CD4-positive, alpha-beta T cell treated with Interferon alpha-2 for 1 hour (primary cell): Measurements from ENCODE around the gene SPACA6.

ENCODE experiments used
- DNase-seq, 2 donors: peaks; one replicate each; pipeline ENCODE4 v3.0.0-alpha.2; 2020 to 2022

The SPACA6 gene

DNA sequence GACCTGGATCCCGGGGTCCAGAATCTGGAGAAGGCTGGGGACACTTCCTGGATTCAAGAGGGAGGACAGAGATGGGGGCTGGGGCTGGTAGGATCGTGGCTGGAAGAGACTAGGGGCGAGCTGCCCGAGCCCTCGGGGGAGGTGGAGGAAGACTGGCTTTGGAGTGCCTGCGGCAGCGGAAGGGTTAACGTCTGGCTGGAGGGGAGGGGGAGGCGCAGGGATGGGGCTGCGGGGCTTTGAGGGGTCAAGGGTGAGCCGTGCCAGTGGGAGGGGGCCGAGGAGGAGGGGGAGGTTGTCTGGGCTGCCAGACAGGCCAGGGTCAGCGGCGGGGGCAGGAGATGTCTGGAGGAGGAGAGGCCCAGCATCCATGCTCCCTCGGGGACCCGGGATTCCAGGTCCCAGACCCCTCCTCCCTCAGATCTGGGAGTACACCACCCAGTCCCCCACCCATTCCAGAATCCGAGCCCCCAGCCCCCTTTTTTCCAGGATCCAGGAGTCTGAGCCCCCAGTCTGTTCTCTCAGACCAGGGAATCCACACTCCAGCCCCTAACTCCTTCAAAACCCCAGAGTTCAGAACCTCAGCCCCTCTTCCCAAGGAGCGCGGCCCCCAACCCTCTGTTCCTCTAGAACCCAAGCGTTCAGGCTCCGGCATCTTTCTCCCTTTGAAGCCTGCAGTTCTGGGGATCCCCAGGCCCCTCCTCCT lies 3.2 kb upstream of the SPACA6 start:
- DNase-seq: no peak

DNA sequence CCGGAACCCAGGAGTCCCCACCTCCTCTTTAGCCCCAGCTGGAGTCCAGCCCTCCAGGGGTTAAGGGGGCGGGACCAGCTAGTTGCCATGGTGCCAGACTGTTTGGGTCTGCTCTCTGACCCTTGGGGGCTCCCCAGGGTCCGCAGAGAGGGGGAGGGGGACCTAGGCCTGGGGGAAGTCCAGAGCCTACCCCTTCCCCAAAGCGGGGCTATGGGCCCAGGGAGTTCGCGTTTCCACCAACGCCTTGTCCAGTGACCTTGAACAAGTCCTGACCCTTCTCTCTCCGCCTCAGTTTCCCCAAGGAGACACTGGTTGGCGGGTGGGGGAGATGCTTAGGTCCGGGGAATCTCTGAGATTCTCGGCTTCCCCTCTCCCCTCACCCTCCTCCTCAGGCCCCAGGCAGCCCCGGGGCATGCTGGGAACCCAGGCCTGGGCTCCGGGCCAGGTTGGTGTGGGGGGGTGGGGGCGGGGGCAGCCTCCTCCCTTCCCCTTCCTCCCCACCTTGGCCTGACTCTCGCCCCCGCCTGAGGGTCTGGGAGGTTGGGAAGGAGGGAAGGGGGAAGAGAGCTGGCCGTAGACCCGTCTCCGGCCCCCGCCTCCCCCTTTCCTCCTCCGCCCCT lies 2.6 kb upstream of the SPACA6 start:
- DNase-seq: peak; percentile 83 to 85

DNA sequence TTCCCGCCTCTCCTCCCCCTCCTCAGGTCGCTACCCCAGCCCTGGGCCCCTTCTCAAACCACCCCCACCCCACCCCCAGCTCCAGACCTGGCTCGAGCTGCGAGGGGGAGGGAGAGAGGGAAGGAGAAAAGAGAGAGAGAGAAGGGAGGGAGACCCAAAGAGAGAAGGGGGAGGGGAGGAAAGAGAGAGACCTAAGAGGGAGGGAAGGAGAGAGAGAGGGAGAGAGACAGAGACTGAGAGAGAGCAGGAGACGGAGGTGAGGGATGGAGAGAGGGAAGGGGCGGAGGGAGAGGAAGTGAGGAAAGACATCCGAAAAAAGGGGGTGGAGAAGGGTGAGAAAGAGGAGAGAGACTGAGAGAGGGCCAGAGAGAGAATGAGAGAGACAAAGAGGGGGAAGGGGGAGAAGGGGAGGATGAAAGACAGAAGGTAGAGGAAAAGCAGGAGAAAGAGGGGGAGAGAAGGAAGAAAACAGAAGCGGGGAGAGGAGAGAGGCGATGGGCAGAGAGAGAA lies 2.0 kb upstream of the SPACA6 start:
- DNase-seq: no peak

DNA sequence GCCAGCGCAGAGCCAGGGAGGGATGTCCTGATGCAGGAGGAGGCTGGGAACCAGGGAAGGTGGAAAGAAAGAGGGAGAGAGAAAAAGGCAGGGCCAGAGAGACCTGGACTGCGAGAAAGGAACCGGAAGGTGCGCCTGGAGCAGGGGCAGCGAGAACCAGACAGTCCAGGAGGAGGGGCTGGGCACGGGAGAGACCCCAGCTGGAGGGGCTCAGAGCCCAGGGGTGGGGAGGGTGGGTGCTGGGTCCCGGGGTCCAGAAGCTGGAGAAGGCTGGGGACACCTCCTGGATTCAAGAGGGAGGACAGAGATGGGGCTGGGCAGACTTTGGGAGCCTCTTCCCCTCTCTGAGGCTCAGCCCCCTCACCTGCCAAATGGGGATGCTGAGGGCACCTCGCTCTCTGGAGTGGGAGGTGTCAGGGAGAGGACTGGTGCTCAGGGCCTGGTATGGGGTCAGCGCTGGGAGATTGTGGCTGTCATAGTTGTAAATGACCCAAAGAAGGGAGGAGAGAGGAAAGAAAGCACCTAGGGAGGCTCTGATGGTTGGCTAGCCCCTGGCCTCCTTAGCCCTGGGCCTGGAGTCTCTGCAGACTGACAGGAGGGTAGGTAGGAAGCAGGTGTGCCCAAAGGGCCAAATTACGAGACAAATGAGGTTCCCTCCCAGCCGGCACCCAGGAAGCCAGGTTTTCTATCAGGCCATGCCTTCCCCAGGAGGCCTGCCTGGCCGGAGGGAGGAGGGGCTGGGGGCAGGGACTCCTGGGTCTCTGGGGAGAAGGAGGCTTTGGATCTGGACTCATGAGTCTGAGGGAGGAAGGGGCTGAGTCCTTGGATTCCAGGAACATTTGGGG lies 1.3 kb upstream of the SPACA6 start:
- DNase-seq: no peak

DNA sequence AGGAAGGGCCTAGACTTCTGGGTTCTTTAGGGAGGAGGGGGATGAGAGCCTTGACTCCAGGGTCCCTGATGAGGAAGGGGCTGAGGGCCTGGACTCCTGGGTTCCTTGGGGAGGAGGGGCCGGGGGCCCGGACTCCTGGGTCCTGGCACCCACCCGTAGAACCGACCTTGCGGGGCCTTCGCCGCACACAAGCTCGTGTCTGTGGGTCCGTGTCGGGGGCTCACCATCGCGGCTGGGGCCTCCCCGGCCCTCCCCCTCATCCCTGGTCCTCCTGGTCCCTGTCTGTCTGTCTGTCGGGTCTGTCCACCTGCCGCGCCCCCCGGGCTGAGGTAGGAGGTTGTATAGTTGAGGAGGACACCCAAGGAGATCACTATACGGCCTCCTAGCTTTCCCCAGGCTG lies 662 bp upstream of the SPACA6 start:
- no peak for DNase-seq

DNA sequence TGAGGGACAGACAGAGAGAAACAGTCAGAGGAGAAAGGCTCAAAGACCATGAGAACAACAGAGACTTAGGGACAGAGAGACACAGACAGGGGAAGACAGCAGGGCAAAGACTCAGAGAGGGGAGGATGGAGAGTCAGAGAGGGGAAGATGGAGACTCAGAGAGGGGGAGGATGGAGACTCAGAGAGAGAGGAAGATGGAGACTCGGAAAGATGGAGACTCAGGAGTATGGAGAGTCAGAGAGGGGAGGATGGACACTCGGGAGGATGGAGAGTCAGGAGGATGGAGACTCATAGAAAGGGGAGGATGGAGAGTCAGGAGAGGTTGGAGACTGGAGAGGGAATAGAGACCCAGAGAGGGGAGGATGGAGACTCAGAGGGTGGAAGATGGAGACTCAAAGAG lies 689 bp downstream of the SPACA6 start:
- no peak for DNase-seq

DNA sequence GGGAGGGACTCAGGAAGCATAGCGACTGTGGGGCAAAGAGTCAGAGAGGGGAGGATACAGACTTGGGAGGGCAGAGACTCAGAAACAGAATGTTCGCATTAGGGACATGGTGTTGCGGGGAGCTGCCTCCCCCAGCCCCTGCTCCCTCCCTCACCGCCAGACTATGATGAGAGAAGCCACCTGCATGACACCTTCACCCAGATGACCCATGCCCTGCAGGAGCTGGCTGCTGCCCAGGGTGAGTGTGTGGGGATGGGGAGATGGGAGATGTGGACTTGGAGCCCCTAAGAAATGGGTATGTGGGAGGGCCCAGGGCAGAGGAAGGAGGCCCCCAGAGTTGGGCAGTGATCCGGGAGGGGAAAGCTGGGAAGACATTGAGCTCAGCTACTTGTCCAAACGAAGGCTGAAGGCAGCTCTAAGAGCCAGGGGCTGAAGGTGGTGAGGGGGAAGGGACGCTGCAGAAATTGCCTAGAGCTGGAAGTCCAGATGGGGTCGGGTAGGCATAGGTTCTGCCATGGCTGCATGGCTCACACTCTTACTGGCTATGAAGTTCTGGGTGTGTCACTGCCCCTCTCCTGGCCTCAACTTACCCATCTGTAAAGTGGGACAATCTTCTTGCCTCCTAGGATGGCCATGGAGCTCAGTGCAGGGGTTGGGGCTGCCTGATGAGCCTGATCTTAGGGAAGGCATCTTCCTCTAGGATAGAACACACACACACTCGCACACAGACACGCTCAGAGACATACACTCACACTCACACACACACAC lies 1.4 kb downstream of the SPACA6 start:
- DNase-seq: no peak

DNA sequence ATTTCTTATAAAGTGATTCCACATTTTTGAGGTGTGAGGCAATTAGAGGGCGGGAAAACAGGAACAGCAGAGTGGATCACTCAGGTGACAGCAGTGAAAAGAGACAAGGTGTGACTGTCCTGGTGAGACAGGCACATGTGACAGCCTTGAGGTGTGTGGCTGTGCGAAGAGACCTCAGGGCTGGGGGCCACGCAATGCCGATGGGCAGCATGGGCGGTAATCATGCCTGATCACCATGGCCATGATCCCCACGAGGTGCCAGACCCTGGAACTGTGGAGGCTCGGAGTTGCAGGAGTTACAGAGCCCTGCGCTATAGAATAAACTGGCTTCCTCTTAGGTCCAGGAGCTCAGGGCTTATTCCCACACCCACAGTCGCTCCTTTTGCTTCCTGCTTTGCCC lies 2.0 kb downstream of the SPACA6 start:
- DNase-seq: no peak

DNA sequence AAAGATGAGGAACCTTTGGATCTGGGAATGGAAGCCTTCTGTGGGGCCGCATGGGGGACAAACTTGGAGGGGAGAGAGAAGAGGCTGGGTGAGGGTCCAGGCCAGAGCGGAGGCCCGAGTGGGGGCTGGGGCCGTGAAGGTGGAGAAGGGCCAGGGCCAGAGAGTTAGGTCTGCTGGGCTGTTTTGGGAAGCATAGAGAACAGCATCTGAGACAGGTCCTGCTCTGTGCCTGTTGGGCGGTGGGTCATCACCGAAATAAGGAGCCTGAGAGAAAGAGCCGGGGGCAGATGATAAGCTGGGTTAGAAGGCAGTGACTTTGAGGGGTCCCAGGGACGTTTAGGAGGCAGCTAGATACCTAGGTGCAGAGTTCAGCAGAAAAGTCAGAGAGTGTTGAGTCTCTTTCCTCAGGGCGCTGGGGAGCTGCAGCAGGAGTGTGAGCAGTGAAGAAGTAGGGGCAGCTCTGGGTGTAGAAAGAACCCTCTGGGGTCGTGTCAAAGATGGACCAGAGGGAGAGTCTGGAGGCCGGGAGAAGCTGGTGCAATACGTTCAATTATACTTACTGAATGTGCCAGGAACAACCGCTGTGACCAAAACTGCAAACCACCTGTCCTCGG lies 2.7 kb downstream of the SPACA6 start:
- no peak for DNase-seq

DNA sequence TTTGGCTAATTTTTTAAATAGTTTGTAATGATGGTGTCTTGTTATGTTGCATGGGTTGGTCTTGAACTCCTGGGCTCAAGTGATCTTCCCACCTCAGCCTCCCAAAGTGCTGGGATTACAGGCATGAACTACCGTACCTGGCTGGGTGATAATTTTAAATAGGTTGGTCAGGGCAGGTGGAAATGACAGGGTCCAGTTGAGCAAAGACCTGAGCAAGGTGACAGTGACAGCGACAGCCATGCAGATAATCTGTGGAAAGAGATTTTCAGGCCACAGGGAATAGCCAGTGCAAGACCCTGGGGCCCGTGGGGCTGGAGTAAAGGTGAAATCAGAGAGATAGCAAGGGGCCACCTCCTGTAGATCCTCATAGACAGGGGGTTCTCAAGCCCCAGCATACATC lies 3.5 kb downstream of the SPACA6 start:
- no peak for DNase-seq

DNA sequence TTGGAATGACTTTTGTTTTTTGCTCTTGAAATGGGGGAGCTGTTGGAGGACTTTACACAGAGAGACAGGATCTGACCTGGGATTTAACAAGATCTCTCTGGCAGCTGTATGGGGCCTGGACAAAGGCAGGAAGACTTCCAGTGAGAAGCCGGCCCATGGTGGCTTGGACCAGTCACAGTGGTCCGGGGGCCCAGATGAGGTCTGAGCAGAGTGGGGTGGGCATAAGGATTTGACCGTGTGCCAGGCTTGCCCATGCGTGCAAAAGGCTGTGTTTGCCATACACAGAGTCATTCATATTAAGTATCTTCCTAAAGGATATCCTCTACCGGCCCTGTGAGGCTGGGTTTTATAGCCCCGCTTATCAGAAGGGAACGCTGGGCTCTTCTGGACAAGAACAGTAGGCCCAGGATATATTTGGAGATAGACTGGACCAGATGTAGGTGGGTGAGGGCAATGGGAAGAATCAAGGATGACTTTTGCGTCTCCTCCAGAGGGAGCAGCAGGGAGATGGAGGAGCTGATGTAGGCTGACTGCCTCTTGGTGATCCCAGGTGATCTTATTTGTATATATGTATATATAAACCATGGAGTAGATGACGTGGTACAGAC lies 4.1 kb downstream of the SPACA6 start:
- DNase-seq: no peak

DNA sequence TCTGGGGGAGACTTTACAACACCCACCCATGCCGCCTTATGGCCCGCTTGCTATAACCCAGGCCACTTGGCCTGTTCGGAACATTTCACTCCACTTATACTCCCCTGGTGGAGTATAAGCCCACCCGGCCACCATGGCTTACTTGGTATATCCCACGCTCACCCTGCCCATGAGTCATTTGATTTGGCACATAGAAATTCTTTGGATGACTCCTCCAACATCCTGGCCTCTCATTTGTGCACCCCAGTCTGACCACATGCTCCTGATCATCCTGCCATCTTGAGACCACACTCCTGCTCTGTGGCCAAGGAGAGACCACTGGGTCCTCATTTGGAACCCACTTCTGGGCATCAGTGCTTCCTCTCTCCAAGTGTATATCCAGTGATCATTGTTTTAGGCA lies 5.2 kb downstream of the SPACA6 start:
- no peak for DNase-seq

DNA sequence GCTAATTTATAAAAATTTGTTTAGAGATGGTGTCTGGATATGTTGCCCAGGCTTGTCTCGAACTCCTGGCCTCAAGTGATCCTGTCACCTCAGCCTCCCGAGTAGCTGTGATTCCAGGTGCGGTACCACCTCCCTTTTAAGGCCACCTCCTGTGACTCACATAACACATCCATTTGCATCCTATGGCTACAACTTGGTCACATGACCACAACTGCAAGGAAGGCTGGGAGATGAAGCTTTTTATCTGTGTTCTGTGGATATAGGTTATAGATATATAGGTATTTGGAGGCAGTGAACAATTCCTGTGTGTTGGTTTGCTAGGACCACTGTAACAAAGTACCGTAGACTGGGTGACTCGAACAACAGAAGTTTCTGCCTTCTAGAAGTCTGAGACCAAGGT lies 6.0 kb downstream of the SPACA6 start:
- DNase-seq: no peak

DNA sequence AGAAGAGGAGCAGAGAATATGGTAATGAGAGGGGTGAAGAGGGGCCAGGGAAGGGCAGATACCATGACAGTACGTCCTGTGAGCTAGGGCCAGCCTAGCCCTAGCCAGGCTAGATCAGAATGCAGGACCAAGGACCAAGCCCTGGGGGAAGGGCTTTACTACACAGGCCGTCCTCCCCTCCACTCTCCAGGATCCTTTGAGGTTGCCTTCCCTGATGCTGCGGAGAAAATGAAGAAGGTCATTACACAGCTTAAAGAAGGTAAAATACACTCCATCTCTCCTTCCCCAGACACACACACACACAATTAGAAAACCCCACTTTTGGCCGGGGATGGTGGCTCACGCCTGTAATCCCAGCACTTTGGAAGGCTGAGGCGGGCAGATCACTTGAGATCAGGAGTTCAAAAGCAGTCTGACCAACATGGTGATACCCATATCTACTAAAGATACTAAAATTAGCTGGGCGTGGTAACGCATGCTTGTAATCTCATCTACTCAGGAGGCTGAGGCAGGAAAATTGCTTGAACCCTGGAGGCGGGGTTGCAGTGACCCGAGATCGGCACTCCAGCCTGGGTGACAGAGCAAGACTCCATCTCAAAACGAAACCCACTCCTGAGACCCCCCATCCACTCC lies 8.5 kb downstream of the SPACA6 start:
- DNase-seq: no peak

DNA sequence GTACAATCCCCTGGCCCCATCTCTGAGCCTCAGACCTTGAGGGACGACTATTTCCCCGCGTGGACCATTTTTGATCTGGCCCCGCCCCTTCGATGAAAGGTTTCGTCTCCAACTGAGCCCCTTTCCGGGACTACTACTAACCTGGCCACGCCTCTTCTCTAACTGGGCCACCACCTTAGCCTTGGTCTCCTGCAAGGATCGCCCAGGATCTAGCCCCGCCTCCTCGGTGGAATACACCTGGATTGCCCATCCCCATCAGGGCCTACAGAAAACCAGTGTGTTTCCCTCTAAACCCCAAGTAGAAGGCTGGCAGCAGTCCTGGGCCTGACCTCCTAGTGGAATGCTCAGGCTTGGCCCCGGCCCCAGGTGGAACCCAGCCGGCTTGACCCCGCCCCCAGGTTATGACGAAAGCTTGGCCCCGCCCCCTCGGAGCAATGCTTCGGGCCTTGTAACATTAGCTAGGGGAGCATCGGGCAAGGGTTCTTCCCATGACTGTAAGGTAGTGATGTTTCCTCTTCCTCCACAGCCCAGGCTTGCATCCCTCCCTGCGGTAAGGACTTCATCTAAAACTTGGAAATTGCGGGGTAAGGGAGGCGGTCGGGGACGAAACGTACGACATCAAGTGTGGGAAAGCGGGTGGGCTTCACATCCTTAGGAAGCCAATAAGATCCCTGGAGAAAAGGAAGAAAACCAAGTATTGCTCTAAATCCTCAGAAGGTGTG lies 9.1 kb downstream of the SPACA6 start:
- DNase-seq: peak; percentile 61 to 65

DNA sequence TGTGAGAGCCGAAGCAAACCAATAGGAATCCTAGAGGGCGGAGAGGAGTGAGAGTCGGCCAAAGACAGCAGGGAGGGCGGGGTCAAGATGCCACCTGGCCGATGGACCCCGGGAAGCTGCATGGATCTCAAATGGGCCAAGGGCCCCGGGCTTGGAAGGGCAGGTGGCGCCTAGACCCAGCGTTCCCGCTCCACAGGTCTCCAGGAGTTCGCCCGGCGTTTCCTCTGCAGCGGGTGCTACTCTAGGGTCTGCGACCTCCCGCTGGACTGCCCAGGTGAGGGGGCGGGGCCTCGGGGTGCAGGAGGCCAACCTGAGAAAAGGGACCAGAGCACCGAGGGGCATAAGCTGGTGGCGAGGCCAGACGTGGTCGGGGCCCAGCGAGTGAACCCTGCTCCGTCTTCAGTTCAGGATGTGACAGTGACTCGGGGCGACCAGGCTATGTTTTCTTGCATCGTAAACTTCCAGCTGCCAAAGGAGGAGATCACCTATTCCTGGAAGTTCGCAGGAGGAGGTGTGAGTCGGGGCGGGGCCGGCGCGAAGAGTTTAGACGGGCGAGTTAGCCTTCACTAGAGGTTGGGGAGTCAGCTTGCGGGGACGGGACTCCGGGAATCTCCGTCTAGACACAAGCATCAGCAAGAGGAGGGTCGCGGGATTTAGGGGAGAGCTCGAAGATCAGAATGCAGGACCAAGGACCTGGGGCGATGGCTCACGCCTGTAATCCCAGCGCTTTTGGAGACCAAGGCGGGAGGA lies 9.9 kb downstream of the SPACA6 start:
- peak in 1 of 2 donors; percentile 26 for DNase-seq

DNA sequence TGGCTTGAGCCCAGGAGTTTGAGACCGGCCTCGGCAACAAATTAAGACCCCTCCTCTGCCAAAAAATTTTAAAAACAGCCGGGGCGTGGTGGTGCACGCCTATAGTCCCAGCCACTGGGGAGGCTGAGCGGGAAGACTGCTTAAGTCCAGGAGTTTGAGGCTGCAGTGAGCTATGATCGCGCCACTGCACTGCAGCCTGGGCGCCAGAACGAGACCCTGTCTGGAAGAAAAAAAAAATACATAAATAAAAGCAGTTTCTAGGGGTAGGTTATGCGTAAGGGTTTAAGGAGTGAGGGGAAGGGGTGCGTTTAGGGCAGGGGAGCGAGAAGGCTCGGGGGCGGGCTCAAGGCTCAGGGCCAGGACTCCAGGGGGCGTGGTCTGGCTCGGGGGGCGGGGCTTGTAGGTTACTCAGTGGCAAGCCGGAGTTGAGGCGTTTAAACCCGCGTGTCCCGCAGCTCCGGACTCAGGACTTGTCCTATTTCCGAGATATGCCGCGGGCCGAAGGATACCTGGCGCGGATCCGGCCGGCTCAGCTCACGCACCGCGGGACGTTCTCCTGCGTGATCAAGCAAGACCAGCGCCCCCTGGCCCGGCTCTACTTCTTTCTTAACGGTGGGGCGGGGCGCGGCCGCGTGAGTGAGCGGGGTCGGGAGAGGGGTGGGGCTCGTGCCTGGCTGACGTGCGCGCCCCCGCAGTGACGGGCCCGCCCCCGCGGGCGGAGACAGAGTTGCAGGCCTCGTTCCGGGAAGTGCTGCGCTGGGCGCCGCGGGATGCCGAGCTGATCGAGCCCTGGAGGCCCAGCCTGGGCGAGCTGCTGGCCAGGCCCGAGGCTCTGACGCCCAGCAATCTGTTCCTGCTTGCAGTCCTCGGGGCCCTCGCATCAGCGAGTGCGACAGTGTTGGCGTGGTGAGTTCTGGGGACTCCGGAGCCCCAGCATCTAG lies 10.7 kb downstream of the SPACA6 start:
- peak; percentile 96 to 97 for DNase-seq

DNA sequence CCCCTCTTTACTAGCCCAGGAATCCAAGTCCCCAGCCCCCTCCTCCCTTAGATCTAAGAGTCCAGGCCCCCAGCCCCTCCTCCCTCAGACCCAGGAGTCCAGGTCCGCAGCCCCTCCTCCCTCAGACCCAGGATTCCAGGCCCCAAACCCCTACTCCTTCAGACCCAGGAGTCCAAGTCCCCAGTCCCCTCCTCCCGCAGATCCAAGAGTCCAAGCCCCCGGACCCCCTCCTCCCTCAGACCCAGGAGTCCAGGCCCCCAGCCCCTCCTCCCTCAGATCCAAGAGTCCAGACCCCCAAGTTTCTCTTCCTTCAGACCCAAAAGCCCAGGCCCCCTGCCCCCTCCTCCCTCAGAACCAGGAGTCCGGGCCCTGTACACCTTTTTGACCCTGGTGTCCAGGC lies 11.5 kb downstream of the SPACA6 start:
- no peak for DNase-seq

DNA sequence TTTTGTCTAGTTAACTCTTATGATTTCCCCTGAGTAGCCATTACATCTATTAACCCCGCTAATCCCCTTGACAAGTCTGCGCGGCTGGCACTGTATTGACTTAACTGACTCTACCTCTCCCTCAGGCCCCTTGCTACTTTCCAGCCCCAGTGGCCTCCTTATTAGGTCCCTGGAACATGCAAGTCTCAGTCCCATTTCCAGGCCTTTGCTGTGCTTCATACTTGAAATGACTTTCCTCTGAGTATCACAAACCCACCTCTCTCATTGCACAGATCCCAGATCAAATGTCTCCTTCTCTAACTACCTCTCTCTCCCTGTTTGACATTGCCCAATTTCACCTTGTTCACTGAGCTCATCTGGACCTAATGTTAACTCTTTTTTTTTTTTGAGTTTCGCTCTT lies 13.2 kb downstream of the SPACA6 start:
- no peak for DNase-seq
